HG03558 (cell line): ENCODE results near the gene RPS19BP1.

Experiments used
- ATAC-seq: cut with Tn5 transposase; IDR thresholded peaks from one replicate; pipeline ENCODE4 v1.9.1; 2021; ENCODE audit warnings: moderate number of reproducible peaks; ENCODE audit not compliant: unreplicated experiment; ENCODE audit errors: extremely low read depth

RPS19BP1 gene

DNA sequence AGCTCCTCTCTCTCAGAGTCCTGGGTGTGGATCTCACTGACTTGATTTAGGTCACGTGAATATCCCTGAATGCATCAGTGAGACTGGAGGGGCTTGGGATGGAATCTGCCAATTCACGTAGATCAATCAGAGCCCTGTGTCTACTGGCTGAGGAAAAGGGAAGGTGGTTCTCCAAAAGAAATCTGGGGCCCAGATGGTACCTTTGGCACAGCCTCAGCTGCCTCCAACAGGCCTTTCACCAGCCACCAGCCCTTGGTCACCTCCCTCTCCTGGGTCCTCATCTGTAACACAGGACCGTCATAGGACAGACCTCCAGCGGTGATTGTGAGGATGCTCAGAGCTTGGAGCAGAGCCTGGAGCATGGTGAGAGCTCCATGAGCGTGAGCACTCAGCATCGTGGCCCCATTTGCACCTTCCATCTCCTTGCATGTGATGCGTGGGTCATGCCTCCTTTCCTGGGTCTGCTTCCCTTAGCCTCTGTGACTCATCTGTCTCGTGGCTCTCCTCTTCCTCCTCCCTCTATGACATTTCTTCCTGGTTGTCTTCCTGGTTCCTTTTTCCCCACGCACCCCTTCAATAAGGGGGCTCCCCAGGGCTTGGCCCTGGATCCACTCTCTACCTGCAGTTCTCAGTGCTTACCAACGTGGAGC, 38.0 kb downstream of the RPS19BP1 start:
- no peak for ATAC-seq

DNA sequence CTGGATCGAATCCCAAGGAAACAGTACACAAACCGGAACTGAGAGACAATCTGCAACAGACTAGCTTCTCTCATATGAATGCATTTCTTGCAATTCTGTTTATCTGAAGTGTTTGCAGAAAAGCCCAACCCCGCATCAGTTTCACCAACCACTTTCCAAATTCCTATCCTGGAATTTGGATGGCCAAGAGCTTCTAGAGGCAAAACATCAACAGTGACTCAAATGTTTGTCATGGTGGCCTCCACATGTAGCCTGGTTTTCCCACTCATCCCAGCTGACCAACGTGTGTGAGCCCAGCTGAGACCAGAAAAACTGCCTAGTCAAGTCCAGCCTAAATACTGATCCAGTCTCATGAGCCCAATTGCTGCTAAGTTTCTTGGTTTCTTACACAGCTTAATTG, 38.8 kb downstream of the RPS19BP1 start:
- ATAC-seq, result no peak

DNA sequence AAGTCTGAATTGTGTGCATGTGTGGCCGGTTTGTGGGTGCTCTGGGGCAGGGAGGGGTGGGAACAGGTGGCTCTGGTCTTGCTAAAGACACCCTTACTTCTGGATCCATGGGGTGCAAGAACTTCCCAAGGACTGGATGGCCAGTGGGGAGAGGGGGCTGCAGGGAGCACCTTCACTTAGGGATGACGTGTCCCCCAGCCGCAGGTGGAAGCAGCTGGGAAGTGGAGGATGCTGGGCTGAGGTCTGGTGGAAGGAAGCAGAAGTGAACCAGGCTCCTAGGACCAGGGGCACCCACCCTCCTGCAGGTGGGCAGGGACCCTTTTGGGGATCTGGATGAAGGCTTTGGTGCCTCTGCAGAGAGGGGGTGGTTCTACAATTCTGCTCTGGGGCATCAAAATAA, 40.4 kb downstream of the RPS19BP1 start:
- no peak for ATAC-seq

DNA sequence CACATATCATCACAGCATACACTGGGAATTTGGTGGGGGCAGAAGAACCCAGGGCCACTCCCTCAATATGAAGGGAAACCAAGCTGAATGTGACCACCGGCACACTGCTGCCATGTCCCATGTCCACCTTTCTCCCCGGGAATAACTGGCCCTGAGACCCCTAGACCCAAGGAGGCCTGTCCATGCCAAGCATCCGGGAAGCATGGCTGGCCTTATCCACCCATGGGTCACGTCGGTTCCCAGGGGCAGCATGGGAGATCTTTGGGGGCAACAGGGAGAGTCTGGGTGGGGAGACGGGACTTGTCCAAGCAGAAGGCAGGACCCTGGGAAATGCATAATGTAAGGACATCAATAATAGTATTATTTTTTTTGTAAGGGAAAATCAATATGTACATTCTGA, 40.9 kb downstream of the RPS19BP1 start:
- ATAC-seq, result no peak

DNA sequence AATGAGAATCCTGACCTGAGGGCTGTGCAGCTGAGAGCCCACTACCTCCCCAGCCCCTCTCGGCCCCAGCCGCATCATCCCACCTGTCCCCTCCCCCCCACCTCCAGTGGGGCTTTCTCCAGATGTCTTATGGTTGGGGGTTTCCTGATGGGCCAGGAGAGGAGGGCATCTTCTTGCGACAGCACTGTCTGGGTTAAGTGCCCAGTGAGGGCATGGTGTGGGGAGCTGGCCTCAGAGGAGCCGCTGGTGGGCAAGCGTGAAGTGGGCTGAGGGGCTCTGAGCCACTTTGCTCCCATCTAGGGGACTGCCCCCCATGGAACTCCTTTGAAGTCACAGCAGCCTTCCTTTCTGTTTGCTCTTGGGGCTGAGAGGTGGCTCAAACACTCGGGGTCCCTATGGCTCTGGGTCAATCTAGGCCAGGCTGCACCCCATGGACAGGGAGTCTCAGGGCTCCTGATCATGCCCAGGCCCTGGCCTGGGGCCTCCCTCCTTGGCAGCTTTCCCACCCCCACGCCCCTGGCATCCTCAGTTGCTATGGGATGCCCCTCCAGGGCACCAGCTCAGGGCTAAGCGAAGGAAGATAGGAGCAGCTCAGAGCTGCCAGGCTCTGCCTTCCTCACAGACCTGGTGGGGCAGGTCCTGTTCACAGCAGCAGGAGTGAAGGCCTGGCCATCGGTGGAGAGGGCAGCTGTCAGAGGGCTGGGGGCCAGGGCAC, 41.4 kb downstream of the RPS19BP1 start:
- ATAC-seq, result no peak

DNA sequence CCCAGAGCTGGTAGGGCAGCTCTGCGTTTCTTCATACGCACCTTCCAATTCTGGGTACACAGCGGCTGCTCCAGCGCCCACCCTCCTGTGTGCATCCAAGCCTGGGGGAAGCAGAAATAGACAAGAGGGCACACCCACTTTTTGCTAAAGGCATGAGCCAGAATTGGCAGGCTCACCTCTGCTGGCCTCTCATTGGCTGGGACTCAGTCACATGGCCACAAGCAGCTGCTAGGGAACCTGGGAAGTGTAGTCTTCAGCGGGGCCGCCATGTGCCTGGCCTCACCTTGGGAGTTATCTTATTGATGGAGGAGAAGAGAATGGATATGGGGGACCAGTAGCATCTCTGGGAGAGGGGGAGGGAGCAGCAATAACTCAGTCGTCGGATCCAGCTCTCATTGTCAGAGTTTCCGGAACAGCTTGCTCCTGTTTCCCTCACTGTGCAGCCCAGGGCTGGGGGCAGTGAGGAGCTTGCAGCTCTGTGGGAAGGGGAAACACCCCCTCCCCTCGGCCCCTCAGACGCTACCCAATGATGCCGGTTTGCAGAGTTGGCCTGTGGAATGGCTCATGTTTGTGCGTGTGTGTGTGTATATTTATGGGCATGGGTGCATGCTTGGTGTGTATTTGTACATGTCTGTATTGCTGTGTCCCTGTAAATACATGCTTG, 42.3 kb downstream of the RPS19BP1 start:
- no peak for ATAC-seq

- no peak for ATAC-seq
Measured at GRCh38 chr22:39489094-39490068, 43.2 kb downstream of the RPS19BP1 start.

GRCh38 chr22:39488563-39489083, 43.9 kb downstream of the RPS19BP1 start:
- no peak for ATAC-seq

- ATAC-seq, result no peak
Measured at GRCh38 chr22:39487826-39488520, 44.6 kb downstream of the RPS19BP1 start.

DNA sequence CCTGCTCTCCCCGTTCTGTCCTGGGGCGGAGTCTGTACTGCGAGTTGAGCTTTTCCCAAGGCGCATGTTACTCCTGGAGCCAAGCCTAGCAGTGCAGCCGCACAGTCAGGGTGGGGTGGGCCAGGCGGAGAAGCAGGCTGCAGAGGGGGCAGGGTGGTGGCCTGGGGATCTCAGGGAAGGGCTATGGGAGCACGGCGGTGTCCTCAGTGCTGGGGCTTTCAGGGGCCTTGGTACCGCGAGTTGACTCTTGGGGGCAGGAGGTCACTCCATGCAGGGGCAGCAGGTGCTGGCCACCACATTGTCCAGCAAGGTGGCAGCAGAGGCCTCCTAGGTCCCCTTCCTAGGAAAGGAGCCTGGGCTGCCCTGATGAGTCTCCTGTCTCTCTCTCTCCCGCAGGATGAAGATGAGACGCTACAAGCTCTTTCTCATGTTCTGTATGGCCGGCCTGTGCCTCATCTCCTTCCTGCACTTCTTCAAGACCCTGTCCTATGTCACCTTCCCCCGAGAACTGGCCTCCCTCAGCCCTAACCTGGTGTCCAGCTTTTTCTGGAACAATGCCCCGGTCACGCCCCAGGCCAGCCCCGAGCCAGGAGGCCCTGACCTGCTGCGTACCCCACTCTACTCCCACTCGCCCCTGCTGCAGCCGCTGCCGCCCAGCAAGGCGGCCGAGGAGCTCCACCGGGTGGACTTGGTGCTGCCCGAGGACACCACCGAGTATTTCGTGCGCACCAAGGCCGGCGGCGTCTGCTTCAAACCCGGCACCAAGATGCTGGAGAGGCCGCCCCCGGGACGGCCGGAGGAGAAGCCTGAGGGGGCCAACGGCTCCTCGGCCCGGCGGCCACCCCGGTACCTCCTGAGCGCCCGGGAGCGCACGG, 45.4 kb downstream of the RPS19BP1 start:
- ATAC-seq, result no peak

- ATAC-seq, result no peak
Measured at GRCh38 chr22:39482768-39483167, 49.8 kb downstream of the RPS19BP1 start.

GRCh38 chr22:39481595-39481994, 51.0 kb downstream of the RPS19BP1 start:
- no peak for ATAC-seq

DNA sequence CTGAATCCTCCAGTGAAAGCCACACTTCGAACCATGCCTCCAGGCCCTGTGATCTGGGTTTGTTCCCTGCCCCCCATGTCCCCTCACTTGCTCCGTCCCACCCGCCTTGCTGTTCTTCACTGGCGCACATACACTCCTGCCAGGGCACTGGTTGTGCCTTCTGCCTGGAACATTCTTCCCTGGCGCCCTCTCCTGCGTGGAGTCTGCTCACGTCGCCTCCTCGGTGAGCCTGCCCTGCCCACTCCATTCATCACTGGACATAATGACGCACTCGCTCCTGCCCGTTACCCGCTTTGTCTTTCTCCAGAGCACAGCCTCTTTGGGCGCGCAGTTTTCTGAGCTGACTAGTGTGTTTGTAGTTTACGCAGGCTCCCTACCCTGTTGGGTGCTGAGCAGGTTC, 51.5 kb downstream of the RPS19BP1 start:
- ATAC-seq, result no peak

DNA sequence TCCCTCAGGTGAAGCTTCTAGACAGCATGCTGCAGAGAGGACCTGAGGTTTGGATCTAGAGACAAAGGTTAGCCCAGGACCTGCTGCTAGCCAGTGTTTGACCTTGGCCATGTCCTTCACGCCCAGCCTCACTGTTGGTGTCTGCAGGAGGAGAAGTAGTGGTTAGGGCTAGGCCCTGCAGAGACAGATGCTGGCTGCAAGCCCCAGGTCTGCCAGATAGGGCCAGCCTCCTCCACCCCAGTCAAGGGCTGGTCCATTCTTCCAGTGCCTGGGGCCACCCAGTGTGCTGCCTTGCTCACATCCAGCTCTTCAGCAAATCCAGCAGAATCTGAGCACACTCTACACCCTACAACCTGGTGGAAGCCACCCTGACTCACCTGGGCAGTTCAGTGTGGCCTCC, 52.0 kb downstream of the RPS19BP1 start:
- ATAC-seq, result no peak

- ATAC-seq, result no peak
Measured at GRCh38 chr22:39479254-39479653, 53.3 kb downstream of the RPS19BP1 start.
